Measurements from ENCODE around the gene PIK3CA. TPM values are rescaled to one million over a fixed set of nuclear protein-coding genes. Genes with fewer than 3 reads are reported as not detected.
"Not testable (repeated sequence)": the region's sequence is repeated elsewhere in the genome, so short reads cannot be mapped to it uniquely, and the experiment has no call there.

The PIK3CA gene
- total and polyA plus RNA-seq, 10 of the 15 experiments (the other 5 are each of a cell fraction or from before 2014, with no cell fraction given), result 3.0 to 18.6 (median 9.0) TPM

- ChIA-PET CTCF (no interaction called here), RAD21 (ENCODE audit: unreplicated experiment) (no interaction called here), POLR2A (no interaction called here), SMC1A (ENCODE audit: uncharacterized antibody, unreplicated experiment) (no interaction called here)
- in situ Hi-C loops (cut with MboI) (no loop called here), intact Hi-C loops (cut with micrococcal nuclease; ENCODE audit: unreplicated experiment) (no loop called here)
- no peak for FAIRE-seq
- no peaks in the 10 kb centered on the region for H4K20me1 ChIP-seq (ENCODE audit: control insufficient read depth, insufficient read depth)
- ATAC-seq, result no peak
- H3K9ac ChIP-seq (ENCODE audit: control insufficient read depth, insufficient read depth, low read length), result no peak overlapping the region
- no TSS peak for BruUV-seq (replicated peaks)
- H3K36me3 ChIP-seq (ENCODE audit: control insufficient read depth in 2 of 2, insufficient read depth in 2 of 2, low read length in 1 of 2), result peaks cover 1 to 11% of the 10 kb centered on the region in 2 experiments; a peak in 2 of 4 replicates
- DNase-seq (ENCODE audit: low read depth, low spot score), result no peak
- H3K27me3 ChIP-seq (replicated peaks in 1 of 2; ENCODE audit: control insufficient read depth in 2 of 2, insufficient read depth in 2 of 2, low read length in 1 of 2), result no peaks in the 10 kb centered on the region
- TF ChIP-seq EGR1 (IDR thresholded peaks at IDR 0.05; ENCODE audit: borderline replicate concordance in 1 of 2, low read depth in 2 of 2, low read length in 2 of 2) (no peak), SKIL (IDR thresholded peaks at IDR 0.05; ENCODE audit: low read depth, poor library complexity, severe bottlenecking) (no peak), KDM1A (IDR thresholded peaks at IDR 0.05; ENCODE audit: borderline replicate concordance) (no peak), NFYA (IDR thresholded peaks at IDR 0.05; ENCODE audit: borderline replicate concordance, low read depth, low read length) (no peak), NFIC (IDR thresholded peaks at IDR 0.05; ENCODE audit: low read depth, low read length) (no peak), YBX1 (IDR thresholded peaks at IDR 0.05) (no peak), ESRRA (IDR thresholded peaks at IDR 0.05; ENCODE audit: low read length) (no peak), HSF1 (IDR thresholded peaks at IDR 0.05; ENCODE audit: low read depth, low read length) (no peak), SMAD1 (IDR thresholded peaks at IDR 0.05; ENCODE audit: low read depth, partially characterized antibody) (no peak), CHD2 (IDR thresholded peaks at IDR 0.05; ENCODE audit: borderline replicate concordance, low read depth, low read length) (no peak), SMC3 (IDR thresholded peaks at IDR 0.05; ENCODE audit: borderline replicate concordance, low read length) (no peak), MYC (IDR thresholded peaks at IDR 0.05; ENCODE audit: insufficient read depth, insufficient read length, insufficient replicate concordance, low read length, severe bottlenecking) (no peak), RELB (IDR thresholded peaks at IDR 0.05; ENCODE audit: low read depth) (no peak)
- peaks cover 4% of the 10 kb centered on the region for H3K4me1 ChIP-seq (ENCODE audit: control insufficient read depth, insufficient read depth, low read length)
- peaks cover 4% of the 10 kb centered on the region for H3K79me2 ChIP-seq (ENCODE audit: control insufficient read depth, insufficient read depth, low read length)
- H2AFZ ChIP-seq (ENCODE audit: control insufficient read depth, low read depth, low read length), result no peak overlapping the region
- no peak overlapping the region for H3K27ac ChIP-seq (ENCODE audit: control insufficient read depth, insufficient read depth)
- H3K9me3 ChIP-seq (replicated peaks; ENCODE audit: control insufficient read depth, insufficient read depth, low read length), result no peaks in the 10 kb centered on the region; the same call in 2 of the 3 replicates
- H3K4me2 ChIP-seq (ENCODE audit: control insufficient read depth, insufficient read depth), result no peak overlapping the region
- H3K4me3 ChIP-seq, result no peak overlapping the region
- WGBS (ENCODE audit: insufficient coverage, insufficient replicate concordance, low lambda C conversion rate, missing lambda C conversion rate), result 100% methylated on average over 2 of the region's 2 CpGs
These were observed 52.6 kb downstream of the PIK3CA start for GRCh38 chr3:179200790-179201189.

- BruUV-seq (replicated peaks); H3K4me3 ChIP-seq; ATAC-seq; H3K27ac ChIP-seq (ENCODE audit: control insufficient read depth, insufficient read depth); H3K4me1 ChIP-seq (ENCODE audit: control insufficient read depth, insufficient read depth, low read length); FAIRE-seq; POLR2A ChIA-PET; H3K36me3 ChIP-seq (ENCODE audit: control insufficient read depth in 2 of 2, insufficient read depth in 2 of 2, low read length in 1 of 2); H3K27me3 ChIP-seq (replicated peaks in 1 of 2; ENCODE audit: control insufficient read depth in 2 of 2, insufficient read depth in 2 of 2, low read length in 1 of 2); CTCF ChIA-PET; in situ Hi-C loops (cut with MboI); DNase-seq (ENCODE audit: low read depth, low spot score); H3K4me2 ChIP-seq (ENCODE audit: control insufficient read depth, insufficient read depth); H3K79me2 ChIP-seq (ENCODE audit: control insufficient read depth, insufficient read depth, low read length); H3K9ac ChIP-seq (ENCODE audit: control insufficient read depth, insufficient read depth, low read length); SMC1A ChIA-PET (ENCODE audit: uncharacterized antibody, unreplicated experiment); H2AFZ ChIP-seq (ENCODE audit: control insufficient read depth, low read depth, low read length); H3K9me3 ChIP-seq (replicated peaks; ENCODE audit: control insufficient read depth, insufficient read depth, low read length); H4K20me1 ChIP-seq (ENCODE audit: control insufficient read depth, insufficient read depth); intact Hi-C loops (cut with micrococcal nuclease; ENCODE audit: unreplicated experiment): not testable (repeated sequence)
- RAD21 ChIA-PET (ENCODE audit: unreplicated experiment), result interaction anchor here (1.4 kb wide), 1 partner anchor 169 kb away, joined by 3 read pairs; no protein-coding TSS in a partner anchor
- no CpG with 5 or more reads among the region's 1 CpG for WGBS (ENCODE audit: insufficient coverage, insufficient replicate concordance, low lambda C conversion rate, missing lambda C conversion rate)
These were observed 67.4 kb downstream of the PIK3CA start for GRCh38 chr3:179215550-179215949.

Measured in GM12878 (cell line).